GM21529 (cell line): ENCODE data around the gene ASB2.

Experiments used
- ATAC-seq: cut with Tn5 transposase; IDR thresholded peaks from one replicate; pipeline ENCODE4 v1.9.1; 2021; ENCODE audit not compliant: unreplicated experiment

Gene ASB2

GRCh38 chr14:93930296-93930988 lies 45.9 kb downstream of the ASB2 start:
- ATAC-seq, result no peak

- ATAC-seq, result no peak
Observed at GRCh38 chr14:93929657-93930056, 46.7 kb downstream of the ASB2 start.

- ATAC-seq, result no peak
Observed at GRCh38 chr14:93929048-93929535, 47.3 kb downstream of the ASB2 start.

GRCh38 chr14:93928184-93929047 lies 48.0 kb downstream of the ASB2 start:
- ATAC-seq, result no peak

GRCh38 chr14:93927800-93928145 lies 48.6 kb downstream of the ASB2 start:
- ATAC-seq, result no peak

GRCh38 chr14:93926873-93927799 lies 49.2 kb downstream of the ASB2 start, which contains the start of gene FAM181A:
FAM181A (plus strand) TSS chr14:93927344; CDS start chr14:93928286, 942 bp downstream.
- ATAC-seq, result no peak

GRCh38 chr14:93926245-93926872 lies 50.0 kb downstream of the ASB2 start:
- no peak for ATAC-seq

GRCh38 chr14:93925374-93925895 lies 50.9 kb downstream of the ASB2 start:
- no peak for ATAC-seq

- no peak for ATAC-seq
Observed at GRCh38 chr14:93924592-93925355, 51.6 kb downstream of the ASB2 start.

GRCh38 chr14:93923626-93924025 lies 52.7 kb downstream of the ASB2 start:
- no peak for ATAC-seq

GRCh38 chr14:93921001-93921806 lies 55.2 kb downstream of the ASB2 start:
- ATAC-seq, result no peak

GRCh38 chr14:93917141-93917540 lies 59.2 kb downstream of the ASB2 start:
- ATAC-seq, result no peak

- no peak for ATAC-seq
Observed at GRCh38 chr14:93916498-93916897, 59.9 kb downstream of the ASB2 start.

- no peak for ATAC-seq
Observed at GRCh38 chr14:93915800-93916199, 60.6 kb downstream of the ASB2 start.

- ATAC-seq, result no peak
Observed at GRCh38 chr14:93915070-93915705, 61.2 kb downstream of the ASB2 start.

- peak; percentile 57 for ATAC-seq
Observed at GRCh38 chr14:93914278-93914677, 62.1 kb downstream of the ASB2 start.

GRCh38 chr14:93912782-93913181 lies 63.6 kb downstream of the ASB2 start:
- ATAC-seq, result no peak

GRCh38 chr14:93911975-93912615 lies 64.3 kb downstream of the ASB2 start:
- ATAC-seq, result no peak
